ENCODE results near the gene HSP90AA1. TPM values are rescaled to one million over a fixed set of nuclear protein-coding genes. Genes with fewer than 3 reads are reported as not detected.
"Not testable (repeated sequence)": the region's sequence is repeated elsewhere in the genome, so short reads cannot be mapped to it uniquely, and the experiment has no call there.

Gene HSP90AA1
- 100 to 1,000 TPM; 132 to 194 TPM for polyA plus RNA-seq

- Histone ChIP-seq H3K9me3 (ENCODE audit: control insufficient read depth in 2 of 2, insufficient read depth in 1 of 2, low read depth in 1 of 2, low read length in 1 of 2) (no peaks in the 10 kb centered on the region), H3K36me3 (ENCODE audit: control insufficient read depth in 2 of 2, insufficient read depth in 2 of 2, low read length in 1 of 2) (peaks cover 8 to 12% of the 10 kb centered on the region in 2 donors), H3K4me3 (ENCODE audit: low read depth in 1 of 2, low read length in 2 of 2) (peak within 1 kb of the TSS; percentile 81 to 87), H3K4me1 (ENCODE audit: control insufficient read depth in 2 of 2, insufficient read depth in 2 of 2, low read length in 1 of 2) (peaks cover 5 to 9% of the 10 kb centered on the region in 2 donors), H3K27me3 (ENCODE audit: control insufficient read depth in 1 of 2, insufficient read depth in 2 of 2, low read length in 2 of 2) (no peaks in the 10 kb centered on the region), H3K27ac (ENCODE audit: low read depth in 2 of 2, low read length in 1 of 2) (peak within 1 kb of the TSS; percentile 98 to 99)
- WGBS, 2 donors, result 0% methylated on average over 82 to 106 of the region's 106 CpGs
Observed at GRCh38 chr14:102086972-102087761, at the start of gene HSP90AA1. Gene HSP90AA1, minus strand, starts transcription at chr14:102087044. Its CDS starts 666 bp downstream, at chr14:102086378.

DNA sequence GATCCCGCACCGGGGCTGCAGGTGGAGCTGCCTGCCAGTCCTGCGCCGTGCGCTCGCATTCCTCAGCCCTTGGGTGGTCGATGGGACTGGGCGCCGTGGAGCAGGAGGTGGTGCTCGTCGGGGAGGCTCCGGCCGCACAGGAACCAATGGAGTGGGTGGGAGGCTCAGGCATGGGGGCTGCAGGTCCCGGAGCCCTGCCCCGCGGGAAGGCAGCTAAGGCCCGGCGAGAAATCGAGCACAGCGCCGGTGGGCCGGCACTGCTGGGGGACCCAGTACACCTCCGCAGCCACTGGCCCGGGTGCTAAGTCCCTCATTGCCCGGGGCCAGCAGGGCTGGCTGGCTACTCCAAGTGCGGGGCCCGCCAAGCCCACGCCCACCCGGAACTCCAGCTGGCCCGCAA is 48.6 kb upstream of the HSP90AA1 start:
- H3K36me3 ChIP-seq (ENCODE audit: control insufficient read depth in 2 of 2, insufficient read depth in 2 of 2, low read length in 1 of 2); H3K9me3 ChIP-seq (ENCODE audit: control insufficient read depth in 2 of 2, insufficient read depth in 1 of 2, low read depth in 1 of 2, low read length in 1 of 2); H3K27ac ChIP-seq (ENCODE audit: low read depth in 2 of 2, low read length in 1 of 2); H3K27me3 ChIP-seq (ENCODE audit: control insufficient read depth in 1 of 2, insufficient read depth in 2 of 2, low read length in 2 of 2); H3K4me1 ChIP-seq (ENCODE audit: control insufficient read depth in 2 of 2, insufficient read depth in 2 of 2, low read length in 1 of 2); H3K4me3 ChIP-seq (ENCODE audit: low read depth in 1 of 2, low read length in 2 of 2): not testable (repeated sequence)
- 96 to 98% methylated on average over 23 to 30 of the region's 30 CpGs for WGBS, 2 donors

DNA sequence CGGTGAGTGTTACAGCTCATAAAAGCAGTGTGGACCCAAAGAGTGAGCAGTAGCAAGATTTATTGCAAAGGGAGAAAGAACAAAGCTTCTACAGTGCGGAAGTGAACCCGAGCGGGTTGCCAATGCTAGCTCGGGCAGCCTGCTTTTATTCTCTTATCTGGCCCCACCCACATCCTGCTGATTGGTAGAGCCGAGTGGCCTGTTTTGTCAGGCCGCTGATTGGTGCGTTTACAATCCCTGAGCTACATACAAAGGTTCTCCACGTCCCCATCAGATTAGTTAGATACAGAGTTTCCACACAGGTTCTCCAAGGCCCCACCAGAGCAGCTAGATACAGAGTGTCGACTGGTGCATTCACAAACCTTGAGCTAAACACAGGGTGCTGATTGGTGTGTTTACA is 47.9 kb upstream of the HSP90AA1 start:
- H3K27ac ChIP-seq (ENCODE audit: low read depth in 2 of 2, low read length in 1 of 2), result not testable (repeated sequence)

DNA sequence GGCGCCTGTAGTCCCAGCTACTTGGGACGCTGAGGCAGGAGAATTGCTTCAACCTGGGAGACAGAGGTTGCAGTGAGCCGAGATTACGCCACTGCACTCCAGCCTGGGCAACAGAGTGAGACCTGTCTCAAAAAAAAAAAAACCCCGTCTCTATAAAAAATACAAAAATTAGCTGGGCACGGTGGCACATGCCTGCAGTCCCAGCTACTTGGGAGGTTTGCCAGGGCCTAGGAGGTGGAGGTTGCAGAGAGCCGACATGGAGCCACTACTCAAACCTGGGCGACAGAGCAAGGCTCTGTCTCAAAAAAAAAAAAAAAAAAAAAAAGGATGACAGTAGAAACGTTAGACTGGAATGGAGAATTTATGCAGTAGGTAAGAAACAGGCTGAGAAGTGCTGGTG is 47.2 kb upstream of the HSP90AA1 start:
- H3K4me1 ChIP-seq (ENCODE audit: control insufficient read depth in 2 of 2, insufficient read depth in 2 of 2, low read length in 1 of 2); H3K36me3 ChIP-seq (ENCODE audit: control insufficient read depth in 2 of 2, insufficient read depth in 2 of 2, low read length in 1 of 2); H3K27me3 ChIP-seq (ENCODE audit: control insufficient read depth in 1 of 2, insufficient read depth in 2 of 2, low read length in 2 of 2); H3K27ac ChIP-seq (ENCODE audit: low read depth in 2 of 2, low read length in 1 of 2); H3K9me3 ChIP-seq (ENCODE audit: control insufficient read depth in 2 of 2, insufficient read depth in 1 of 2, low read depth in 1 of 2, low read length in 1 of 2); H3K4me3 ChIP-seq (ENCODE audit: low read depth in 1 of 2, low read length in 2 of 2): not testable (repeated sequence)
- 88 to 90% methylated on average over 9 of the region's 9 CpGs for WGBS, 2 donors

More for the DNA sequence above, 47.9 kb upstream of the HSP90AA1 start:
- 88 to 93% methylated on average over 10 of the region's 10 CpGs for WGBS, 2 donors
- not testable (repeated sequence) for H3K4me3 ChIP-seq (ENCODE audit: low read depth in 1 of 2, low read length in 2 of 2); H3K27me3 ChIP-seq (ENCODE audit: control insufficient read depth in 1 of 2, insufficient read depth in 2 of 2, low read length in 2 of 2); H3K9me3 ChIP-seq (ENCODE audit: control insufficient read depth in 2 of 2, insufficient read depth in 1 of 2, low read depth in 1 of 2, low read length in 1 of 2); H3K4me1 ChIP-seq (ENCODE audit: control insufficient read depth in 2 of 2, insufficient read depth in 2 of 2, low read length in 1 of 2); H3K36me3 ChIP-seq (ENCODE audit: control insufficient read depth in 2 of 2, insufficient read depth in 2 of 2, low read length in 1 of 2)

GRCh38 chr14:102131741-102132140 is 44.9 kb upstream of the HSP90AA1 start:
- no peaks in the 10 kb centered on the region for H3K36me3 ChIP-seq (ENCODE audit: control insufficient read depth in 2 of 2, insufficient read depth in 2 of 2, low read length in 1 of 2)
- no peaks in the 10 kb centered on the region for H3K27me3 ChIP-seq (ENCODE audit: control insufficient read depth in 1 of 2, insufficient read depth in 2 of 2, low read length in 2 of 2)
- no peak overlapping the region for H3K4me3 ChIP-seq (ENCODE audit: low read depth in 1 of 2, low read length in 2 of 2)
- 81% methylated on average over 6 of the region's 6 CpGs for WGBS, 2 donors
- no peak overlapping the region for H3K27ac ChIP-seq (ENCODE audit: low read depth in 2 of 2, low read length in 1 of 2)
- no peaks in the 10 kb centered on the region for H3K9me3 ChIP-seq (ENCODE audit: control insufficient read depth in 2 of 2, insufficient read depth in 1 of 2, low read depth in 1 of 2, low read length in 1 of 2)
- no peaks in the 10 kb centered on the region for H3K4me1 ChIP-seq (ENCODE audit: control insufficient read depth in 2 of 2, insufficient read depth in 2 of 2, low read length in 1 of 2)

GRCh38 chr14:102126807-102127455 is 40.1 kb upstream of the HSP90AA1 start:
- Histone ChIP-seq H3K9me3 (ENCODE audit: control insufficient read depth in 2 of 2, insufficient read depth in 1 of 2, low read depth in 1 of 2, low read length in 1 of 2) (no peaks in the 10 kb centered on the region), H3K27ac (ENCODE audit: low read depth in 2 of 2, low read length in 1 of 2) (no peak overlapping the region), H3K27me3 (ENCODE audit: control insufficient read depth in 1 of 2, insufficient read depth in 2 of 2, low read length in 2 of 2) (no peaks in the 10 kb centered on the region), H3K4me1 (ENCODE audit: control insufficient read depth in 2 of 2, insufficient read depth in 2 of 2, low read length in 1 of 2) (no peaks in the 10 kb centered on the region), H3K4me3 (ENCODE audit: low read depth in 1 of 2, low read length in 2 of 2) (no peak overlapping the region), H3K36me3 (ENCODE audit: control insufficient read depth in 2 of 2, insufficient read depth in 2 of 2, low read length in 1 of 2) (no peaks in the 10 kb centered on the region)
- 82 to 85% methylated on average over 5 of the region's 5 CpGs for WGBS, 2 donors

- no peaks in the 10 kb centered on the region for H3K36me3 ChIP-seq (ENCODE audit: control insufficient read depth in 2 of 2, insufficient read depth in 2 of 2, low read length in 1 of 2)
- H3K4me3 ChIP-seq (ENCODE audit: low read depth in 1 of 2, low read length in 2 of 2), result no peak overlapping the region
- H3K27me3 ChIP-seq (ENCODE audit: control insufficient read depth in 1 of 2, insufficient read depth in 2 of 2, low read length in 2 of 2), result no peaks in the 10 kb centered on the region
- no peaks in the 10 kb centered on the region for H3K4me1 ChIP-seq (ENCODE audit: control insufficient read depth in 2 of 2, insufficient read depth in 2 of 2, low read length in 1 of 2)
- H3K27ac ChIP-seq (ENCODE audit: low read depth in 2 of 2, low read length in 1 of 2), result no peak overlapping the region
- no peaks in the 10 kb centered on the region for H3K9me3 ChIP-seq (ENCODE audit: control insufficient read depth in 2 of 2, insufficient read depth in 1 of 2, low read depth in 1 of 2, low read length in 1 of 2)
- 44 to 50% methylated on average over 5 of the region's 5 CpGs for WGBS, 2 donors
Observed at GRCh38 chr14:102125546-102125945, 38.7 kb upstream of the HSP90AA1 start.

- Histone ChIP-seq H3K27ac (ENCODE audit: low read depth in 2 of 2, low read length in 1 of 2) (no peak overlapping the region), H3K36me3 (ENCODE audit: control insufficient read depth in 2 of 2, insufficient read depth in 2 of 2, low read length in 1 of 2) (no peaks in the 10 kb centered on the region), H3K4me1 (ENCODE audit: control insufficient read depth in 2 of 2, insufficient read depth in 2 of 2, low read length in 1 of 2) (no peaks in the 10 kb centered on the region), H3K4me3 (ENCODE audit: low read depth in 1 of 2, low read length in 2 of 2) (no peak overlapping the region), H3K27me3 (ENCODE audit: control insufficient read depth in 1 of 2, insufficient read depth in 2 of 2, low read length in 2 of 2) (no peaks in the 10 kb centered on the region), H3K9me3 (ENCODE audit: control insufficient read depth in 2 of 2, insufficient read depth in 1 of 2, low read depth in 1 of 2, low read length in 1 of 2) (no peaks in the 10 kb centered on the region)
Observed at GRCh38 chr14:102124419-102124818, 37.6 kb upstream of the HSP90AA1 start.

GRCh38 chr14:102121567-102121966 is 34.7 kb upstream of the HSP90AA1 start:
- no peaks in the 10 kb centered on the region for H3K27me3 ChIP-seq (ENCODE audit: control insufficient read depth in 1 of 2, insufficient read depth in 2 of 2, low read length in 2 of 2)
- H3K9me3 ChIP-seq (ENCODE audit: control insufficient read depth in 2 of 2, insufficient read depth in 1 of 2, low read depth in 1 of 2, low read length in 1 of 2), result no peaks in the 10 kb centered on the region
- H3K4me3 ChIP-seq (ENCODE audit: low read depth in 1 of 2, low read length in 2 of 2), result no peak overlapping the region
- H3K36me3 ChIP-seq (ENCODE audit: control insufficient read depth in 2 of 2, insufficient read depth in 2 of 2, low read length in 1 of 2), result no peaks in the 10 kb centered on the region
- 79 to 88% methylated on average over 1 of the region's 1 CpG for WGBS, 2 donors
- no peaks in the 10 kb centered on the region for H3K4me1 ChIP-seq (ENCODE audit: control insufficient read depth in 2 of 2, insufficient read depth in 2 of 2, low read length in 1 of 2)
- no peak overlapping the region for H3K27ac ChIP-seq (ENCODE audit: low read depth in 2 of 2, low read length in 1 of 2)

GRCh38 chr14:102120888-102121287 is 34.0 kb upstream of the HSP90AA1 start:
- Histone ChIP-seq H3K4me1 (ENCODE audit: control insufficient read depth in 2 of 2, insufficient read depth in 2 of 2, low read length in 1 of 2) (no peaks in the 10 kb centered on the region), H3K27me3 (ENCODE audit: control insufficient read depth in 1 of 2, insufficient read depth in 2 of 2, low read length in 2 of 2) (no peaks in the 10 kb centered on the region), H3K27ac (ENCODE audit: low read depth in 2 of 2, low read length in 1 of 2) (no peak overlapping the region), H3K9me3 (ENCODE audit: control insufficient read depth in 2 of 2, insufficient read depth in 1 of 2, low read depth in 1 of 2, low read length in 1 of 2) (no peaks in the 10 kb centered on the region), H3K4me3 (ENCODE audit: low read depth in 1 of 2, low read length in 2 of 2) (no peak overlapping the region), H3K36me3 (ENCODE audit: control insufficient read depth in 2 of 2, insufficient read depth in 2 of 2, low read length in 1 of 2) (no peaks in the 10 kb centered on the region)
- WGBS, 2 donors, result 78 to 80% methylated on average over 1 of the region's 1 CpG

Data from esophagus (tissue), 2 donors.